HG03108 (cell line): Measurements from ENCODE around the gene ATG101.

Source experiments
- ATAC-seq: cut with Tn5 transposase; IDR thresholded peaks from one replicate; pipeline ENCODE4 v1.9.1; 2021; ENCODE audit warnings: moderate library complexity; ENCODE audit not compliant: unreplicated experiment

The ATG101 gene

GRCh38 chr12:52041695-52042123 lies 28.1 kb upstream of the ATG101 start:
- ATAC-seq = no peak

- ATAC-seq = no peak
These were observed 26.9 kb upstream of the ATG101 start for GRCh38 chr12:52042706-52043385.

GRCh38 chr12:52043386-52044212 lies 26.2 kb upstream of the ATG101 start:
- ATAC-seq = no peak

- ATAC-seq = no peak
These were observed 25.3 kb upstream of the ATG101 start for GRCh38 chr12:52044292-52044983.

GRCh38 chr12:52045794-52046199 lies 24.0 kb upstream of the ATG101 start:
- no peak for ATAC-seq

GRCh38 chr12:52046859-52047258 lies 22.9 kb upstream of the ATG101 start:
- no peak for ATAC-seq

- no peak for ATAC-seq
These were observed 20.5 kb upstream of the ATG101 start for GRCh38 chr12:52049286-52049685.

- ATAC-seq = no peak
These were observed 20.1 kb upstream of the ATG101 start for GRCh38 chr12:52049688-52050087.

GRCh38 chr12:52050116-52050757 lies 19.5 kb upstream of the ATG101 start:
- ATAC-seq = no peak

- peak; percentile 70 for ATAC-seq
These were observed 18.8 kb upstream of the ATG101 start, which contains the start of gene NR4A1 for GRCh38 chr12:52050758-52051541. NR4A1 (plus strand) TSS chr12:52051442; CDS start chr12:52054329, 2,887 bp downstream.

- ATAC-seq = no peak
These were observed 17.2 kb upstream of the ATG101 start for GRCh38 chr12:52052468-52053186.

GRCh38 chr12:52053536-52054209 lies 16.1 kb upstream of the ATG101 start:
- no peak for ATAC-seq

GRCh38 chr12:52054231-52054832 lies 15.4 kb upstream of the ATG101 start:
- ATAC-seq = no peak

GRCh38 chr12:52054833-52055730 lies 14.7 kb upstream of the ATG101 start:
- ATAC-seq = no peak

GRCh38 chr12:52055731-52056711 lies 13.8 kb upstream of the ATG101 start:
- ATAC-seq = no peak

- no peak for ATAC-seq
These were observed 12.8 kb upstream of the ATG101 start for GRCh38 chr12:52056801-52057637.
